ENCODE results near the gene ZC3H4. TPM values are rescaled to one million over a fixed set of nuclear protein-coding genes. Genes with fewer than 3 reads are reported as not detected.

ZC3H4 gene
- total and polyA plus RNA-seq, 2 experiments from 2014 or later: 26.7 to 36.9 TPM

DNA sequence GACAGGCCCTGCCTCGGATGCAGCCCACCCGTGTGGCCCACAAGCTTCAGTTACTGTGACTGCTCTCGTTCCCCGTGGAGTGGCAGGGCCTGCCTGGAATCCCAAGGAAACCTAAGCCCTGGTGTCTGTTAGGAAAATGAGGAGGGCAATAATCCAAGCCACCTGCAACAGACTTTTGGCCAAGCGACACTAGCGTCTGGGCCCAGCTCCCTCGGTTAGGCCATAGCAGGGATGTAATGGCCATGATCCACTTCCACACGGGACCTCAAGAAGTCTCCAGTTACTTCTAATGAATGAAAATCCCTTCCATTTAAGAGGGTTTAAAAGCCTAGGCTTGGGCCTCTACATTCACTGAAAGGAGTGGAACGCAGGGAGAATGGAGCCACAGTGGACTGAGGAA, 8.9 kb downstream of the ZC3H4 start:
- Histone ChIP-seq H3K36me3 (ENCODE audit: insufficient read depth) (no peaks in the 10 kb centered on the region), H3K27me3 (ENCODE audit: insufficient read depth) (no peaks in the 10 kb centered on the region), H3K9me2 (ENCODE audit: insufficient read depth) (no peaks in the 10 kb centered on the region), H3K27ac (ENCODE audit: low read depth) (no peak overlapping the region; the same call in 1 of the 2 replicates), H3K4me1 (ENCODE audit: insufficient read depth) (peaks cover 29% of the 10 kb centered on the region), H4K20me1 (replicated peaks; ENCODE audit: insufficient read depth) (peaks cover 7% of the 10 kb centered on the region), H3K4me3 (no peak overlapping the region), H3K4me2 (no peak overlapping the region), H3F3A (replicated peaks; ENCODE audit: low read depth) (0 out of 2 replicates have a peak, but pooled peaks cover 9% of the 10 kb centered on the region), H3K79me2 (replicated peaks; ENCODE audit: insufficient read depth) (peaks cover 93% of the 10 kb centered on the region), H2AFZ (no peak overlapping the region)
- peaks cover 47% of the 10 kb centered on the region for H3K4me1 Mint-ChIP-seq
- H3K36me3 Mint-ChIP-seq (ENCODE audit: low read depth): peaks cover 46% of the 10 kb centered on the region
- H3K9me3 Mint-ChIP-seq: no peaks in the 10 kb centered on the region
- ATAC-seq (no peak), DNase-seq (ENCODE audit: low spot score) (no peak)
- TF ChIP-seq CREB1 (CRISPR knock-in tag; IDR thresholded peaks at IDR 0.05; ENCODE audit: low read depth): no peak
- no peak for TF ChIP-seq NANOG (IDR thresholded peaks at IDR 0.05; ENCODE audit: borderline replicate concordance)
- no peak for TF ChIP-seq POLR2AphosphoS5 (IDR thresholded peaks at IDR 0.05; ENCODE audit: low read depth)
- TF ChIP-seq, protein P1, sequence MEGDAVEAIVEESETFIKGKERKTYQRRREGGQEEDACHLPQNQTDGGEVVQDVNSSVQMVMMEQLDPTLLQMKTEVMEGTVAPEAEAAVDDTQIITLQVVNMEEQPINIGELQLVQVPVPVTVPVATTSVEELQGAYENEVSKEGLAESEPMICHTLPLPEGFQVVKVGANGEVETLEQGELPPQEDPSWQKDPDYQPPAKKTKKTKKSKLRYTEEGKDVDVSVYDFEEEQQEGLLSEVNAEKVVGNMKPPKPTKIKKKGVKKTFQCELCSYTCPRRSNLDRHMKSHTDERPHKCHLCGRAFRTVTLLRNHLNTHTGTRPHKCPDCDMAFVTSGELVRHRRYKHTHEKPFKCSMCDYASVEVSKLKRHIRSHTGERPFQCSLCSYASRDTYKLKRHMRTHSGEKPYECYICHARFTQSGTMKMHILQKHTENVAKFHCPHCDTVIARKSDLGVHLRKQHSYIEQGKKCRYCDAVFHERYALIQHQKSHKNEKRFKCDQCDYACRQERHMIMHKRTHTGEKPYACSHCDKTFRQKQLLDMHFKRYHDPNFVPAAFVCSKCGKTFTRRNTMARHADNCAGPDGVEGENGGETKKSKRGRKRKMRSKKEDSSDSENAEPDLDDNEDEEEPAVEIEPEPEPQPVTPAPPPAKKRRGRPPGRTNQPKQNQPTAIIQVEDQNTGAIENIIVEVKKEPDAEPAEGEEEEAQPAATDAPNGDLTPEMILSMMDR (conservative IDR thresholded peaks at IDR 0.05; ENCODE audit: low read depth in 2 of 2): no peak
- TF ChIP-seq, protein P2, sequence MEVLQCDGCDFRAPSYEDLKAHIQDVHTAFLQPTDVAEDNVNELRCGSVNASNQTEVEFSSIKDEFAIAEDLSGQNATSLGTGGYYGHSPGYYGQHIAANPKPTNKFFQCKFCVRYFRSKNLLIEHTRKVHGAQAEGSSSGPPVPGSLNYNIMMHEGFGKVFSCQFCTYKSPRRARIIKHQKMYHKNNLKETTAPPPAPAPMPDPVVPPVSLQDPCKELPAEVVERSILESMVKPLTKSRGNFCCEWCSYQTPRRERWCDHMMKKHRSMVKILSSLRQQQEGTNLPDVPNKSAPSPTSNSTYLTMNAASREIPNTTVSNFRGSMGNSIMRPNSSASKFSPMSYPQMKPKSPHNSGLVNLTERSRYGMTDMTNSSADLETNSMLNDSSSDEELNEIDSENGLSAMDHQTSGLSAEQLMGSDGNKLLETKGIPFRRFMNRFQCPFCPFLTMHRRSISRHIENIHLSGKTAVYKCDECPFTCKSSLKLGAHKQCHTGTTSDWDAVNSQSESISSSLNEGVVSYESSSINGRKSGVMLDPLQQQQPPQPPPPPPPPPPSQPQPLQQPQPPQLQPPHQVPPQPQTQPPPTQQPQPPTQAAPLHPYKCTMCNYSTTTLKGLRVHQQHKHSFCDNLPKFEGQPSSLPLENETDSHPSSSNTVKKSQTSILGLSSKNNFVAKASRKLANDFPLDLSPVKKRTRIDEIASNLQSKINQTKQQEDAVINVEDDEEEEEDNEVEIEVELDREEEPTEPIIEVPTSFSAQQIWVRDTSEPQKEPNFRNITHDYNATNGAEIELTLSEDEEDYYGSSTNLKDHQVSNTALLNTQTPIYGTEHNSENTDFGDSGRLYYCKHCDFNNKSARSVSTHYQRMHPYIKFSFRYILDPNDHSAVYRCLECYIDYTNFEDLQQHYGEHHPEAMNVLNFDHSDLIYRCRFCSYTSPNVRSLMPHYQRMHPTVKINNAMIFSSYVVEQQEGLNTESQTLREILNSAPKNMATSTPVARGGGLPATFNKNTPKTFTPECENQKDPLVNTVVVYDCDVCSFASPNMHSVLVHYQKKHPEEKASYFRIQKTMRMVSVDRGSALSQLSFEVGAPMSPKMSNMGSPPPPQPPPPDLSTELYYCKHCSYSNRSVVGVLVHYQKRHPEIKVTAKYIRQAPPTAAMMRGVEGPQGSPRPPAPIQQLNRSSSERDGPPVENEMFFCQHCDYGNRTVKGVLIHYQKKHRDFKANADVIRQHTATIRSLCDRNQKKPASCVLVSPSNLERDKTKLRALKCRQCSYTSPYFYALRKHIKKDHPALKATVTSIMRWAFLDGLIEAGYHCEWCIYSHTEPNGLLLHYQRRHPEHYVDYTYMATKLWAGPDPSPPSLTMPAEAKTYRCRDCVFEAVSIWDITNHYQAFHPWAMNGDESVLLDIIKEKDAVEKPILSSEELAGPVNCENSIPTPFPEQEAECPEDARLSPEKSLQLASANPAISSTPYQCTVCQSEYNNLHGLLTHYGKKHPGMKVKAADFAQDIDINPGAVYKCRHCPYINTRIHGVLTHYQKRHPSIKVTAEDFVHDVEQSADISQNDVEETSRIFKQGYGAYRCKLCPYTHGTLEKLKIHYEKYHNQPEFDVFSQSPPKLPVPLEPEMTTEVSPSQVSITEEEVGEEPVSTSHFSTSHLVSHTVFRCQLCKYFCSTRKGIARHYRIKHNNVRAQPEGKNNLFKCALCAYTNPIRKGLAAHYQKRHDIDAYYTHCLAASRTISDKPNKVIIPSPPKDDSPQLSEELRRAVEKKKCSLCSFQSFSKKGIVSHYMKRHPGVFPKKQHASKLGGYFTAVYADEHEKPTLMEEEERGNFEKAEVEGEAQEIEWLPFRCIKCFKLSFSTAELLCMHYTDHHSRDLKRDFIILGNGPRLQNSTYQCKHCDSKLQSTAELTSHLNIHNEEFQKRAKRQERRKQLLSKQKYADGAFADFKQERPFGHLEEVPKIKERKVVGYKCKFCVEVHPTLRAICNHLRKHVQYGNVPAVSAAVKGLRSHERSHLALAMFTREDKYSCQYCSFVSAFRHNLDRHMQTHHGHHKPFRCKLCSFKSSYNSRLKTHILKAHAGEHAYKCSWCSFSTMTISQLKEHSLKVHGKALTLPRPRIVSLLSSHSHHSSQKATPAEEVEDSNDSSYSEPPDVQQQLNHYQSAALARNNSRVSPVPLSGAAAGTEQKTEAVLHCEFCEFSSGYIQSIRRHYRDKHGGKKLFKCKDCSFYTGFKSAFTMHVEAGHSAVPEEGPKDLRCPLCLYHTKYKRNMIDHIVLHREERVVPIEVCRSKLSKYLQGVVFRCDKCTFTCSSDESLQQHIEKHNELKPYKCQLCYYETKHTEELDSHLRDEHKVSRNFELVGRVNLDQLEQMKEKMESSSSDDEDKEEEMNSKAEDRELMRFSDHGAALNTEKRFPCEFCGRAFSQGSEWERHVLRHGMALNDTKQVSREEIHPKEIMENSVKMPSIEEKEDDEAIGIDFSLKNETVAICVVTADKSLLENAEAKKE (CRISPR knock-in tag; IDR thresholded peaks at IDR 0.05): no peak
- no peak for TF ChIP-seq EZH2phosphoT487 (IDR thresholded peaks at IDR 0.05; ENCODE audit: unreplicated experiment)
- H3K27ac Mint-ChIP-seq: no peak overlapping the region
- no peak overlapping the region for H3K4me3 Mint-ChIP-seq
- peaks cover 4% of the 10 kb centered on the region for H3K27me3 Mint-ChIP-seq (ENCODE audit: insufficient read depth, low read depth, poor library complexity)
